Epithelial cell of esophagus (primary cell): ENCODE measurements around the gene BBS10.
A peak's percentile ranks its signal among the peaks of the same experiment; 100 is the strongest.

Source experiments
- DNase-seq: peaks from one replicate; pipeline ENCODE4 v3.0.0; 2010; ENCODE audit warnings: low read depth
- H3K4me3 ChIP-seq: 2 replicates; pipeline ENCODE4 v1.5.1; 2011; ENCODE audit warnings: mild to moderate bottlenecking, low read length, control low read depth
- CTCF ChIP-seq: IDR thresholded peaks from 2 replicates; pipeline ENCODE4 v1.5.1; 2011; ENCODE audit warnings: low read depth, mild to moderate bottlenecking, low read length, control low read depth, inconsistent platforms; ENCODE audit not compliant: insufficient read depth; ENCODE audit errors: missing control alignments

Gene BBS10

GRCh38 chr12:76316468-76316867, 31.7 kb downstream of the BBS10 start:
- DNase-seq: no peak
- TF ChIP-seq CTCF: no peak
- H3K4me3 ChIP-seq: no peak overlapping the region

- no peak overlapping the region for H3K4me3 ChIP-seq
- DNase-seq: no peak
- no peak for TF ChIP-seq CTCF
Observed at GRCh38 chr12:76313299-76313698, 34.9 kb downstream of the BBS10 start.

GRCh38 chr12:76312315-76312714, 35.9 kb downstream of the BBS10 start:
- H3K4me3 ChIP-seq: no peak overlapping the region
- DNase-seq: no peak
- TF ChIP-seq CTCF: no peak

- peak; percentile 56 for DNase-seq
Observed at GRCh38 chr12:76311796-76312195, 36.4 kb downstream of the BBS10 start.

GRCh38 chr12:76310110-76310509, 38.1 kb downstream of the BBS10 start:
- no peak for TF ChIP-seq CTCF
- peak; percentile 77 for DNase-seq

More at GRCh38 chr12:76311796-76312195, 36.4 kb downstream of the BBS10 start:
- no peak overlapping the region for H3K4me3 ChIP-seq
- no peak for TF ChIP-seq CTCF

GRCh38 chr12:76308866-76309265, 39.3 kb downstream of the BBS10 start:
- no peak for DNase-seq

More at GRCh38 chr12:76310110-76310509, 38.1 kb downstream of the BBS10 start:
- H3K4me3 ChIP-seq: no peak overlapping the region

More at GRCh38 chr12:76308866-76309265, 39.3 kb downstream of the BBS10 start:
- H3K4me3 ChIP-seq: no peak overlapping the region
- no peak for TF ChIP-seq CTCF
